Fibroblast of skin of right quadriceps (primary cell): ENCODE data around the gene IL4.

ENCODE experiments used
- DNase-seq: peaks from one replicate; pipeline ENCODE4 v3.0.0-alpha.2; 2013

The IL4 gene

GRCh38 chr5:132704875-132705274 is 31.1 kb downstream of the IL4 start:
- DNase-seq = peak; percentile 50

- DNase-seq = no peak
Observed at GRCh38 chr5:132708645-132709044, 34.9 kb downstream of the IL4 start.

GRCh38 chr5:132714456-132715307 is 40.9 kb downstream of the IL4 start:
- peak; percentile 9 for DNase-seq

GRCh38 chr5:132718544-132719312 is 44.9 kb downstream of the IL4 start:
- DNase-seq = no peak

- DNase-seq = no peak
Observed at GRCh38 chr5:132725745-132726144, 52.0 kb downstream of the IL4 start.

- no peak for DNase-seq
Observed at GRCh38 chr5:132729896-132730295, 56.1 kb downstream of the IL4 start.
